HG03095 (cell line): ENCODE data around the gene PCSK6.
"Not testable (repeated sequence)": the region's sequence is repeated elsewhere in the genome, so short reads cannot be mapped to it uniquely, and the experiment has no call there.

Experiments used
- ATAC-seq: cut with Tn5 transposase; IDR thresholded peaks from one replicate; pipeline ENCODE4 v1.9.1; 2021; ENCODE audit warnings: moderate library complexity; ENCODE audit not compliant: unreplicated experiment

Gene PCSK6

GRCh38 chr15:101463696-101464095 is 25.8 kb downstream of the PCSK6 start:
- not testable (repeated sequence) for ATAC-seq

GRCh38 chr15:101463270-101463669 is 26.2 kb downstream of the PCSK6 start:
- no peak for ATAC-seq

GRCh38 chr15:101461097-101461496 is 28.4 kb downstream of the PCSK6 start:
- no peak for ATAC-seq

- no peak for ATAC-seq
These were observed 29.8 kb downstream of the PCSK6 start for GRCh38 chr15:101459579-101460300.

- no peak for ATAC-seq
These were observed 30.5 kb downstream of the PCSK6 start for GRCh38 chr15:101458908-101459578.

- no peak for ATAC-seq
These were observed 31.2 kb downstream of the PCSK6 start for GRCh38 chr15:101458158-101458900.

GRCh38 chr15:101457696-101458095 is 31.8 kb downstream of the PCSK6 start:
- ATAC-seq: no peak

GRCh38 chr15:101456057-101456739 is 33.3 kb downstream of the PCSK6 start:
- no peak for ATAC-seq

GRCh38 chr15:101455291-101456025 is 34.0 kb downstream of the PCSK6 start:
- ATAC-seq: no peak

- ATAC-seq: not testable (repeated sequence)
These were observed 34.7 kb downstream of the PCSK6 start for GRCh38 chr15:101454781-101455180.

GRCh38 chr15:101454365-101454764 is 35.1 kb downstream of the PCSK6 start:
- no peak for ATAC-seq

- ATAC-seq: no peak
These were observed 36.1 kb downstream of the PCSK6 start for GRCh38 chr15:101453123-101454120.

GRCh38 chr15:101452572-101452971 is 36.9 kb downstream of the PCSK6 start:
- ATAC-seq: no peak

GRCh38 chr15:101451846-101452245 is 37.7 kb downstream of the PCSK6 start:
- ATAC-seq: no peak

GRCh38 chr15:101451266-101451799 is 38.2 kb downstream of the PCSK6 start:
- no peak for ATAC-seq

GRCh38 chr15:101450403-101451265 is 38.9 kb downstream of the PCSK6 start:
- no peak for ATAC-seq

GRCh38 chr15:101449471-101450402 is 39.8 kb downstream of the PCSK6 start:
- no peak for ATAC-seq
